ENCODE data around the gene RPGRIP1L. TPM values are rescaled to one million over a fixed set of nuclear protein-coding genes. Genes with fewer than 3 reads are reported as not detected.

Gene RPGRIP1L
- total RNA-seq, 6 experiments from 2014 or later: 16.3 to 19.1 (median 18.4) TPM

GRCh38 chr16:53643474-53643873, 60.2 kb downstream of the RPGRIP1L start:
- no peak for DNase-seq
- peaks cover 26% of the 10 kb centered on the region for H3K36me3 Mint-ChIP-seq (ENCODE audit: low read depth)
- no peaks in the 10 kb centered on the region for H3K4me1 Mint-ChIP-seq (ENCODE audit: low read depth)
- H3K27me3 Mint-ChIP-seq (ENCODE audit: insufficient read depth): no peaks in the 10 kb centered on the region
- H3K4me3 Mint-ChIP-seq: no peak overlapping the region
- H3K27ac Mint-ChIP-seq: no peak overlapping the region
- H3K9me3 Mint-ChIP-seq: no peaks in the 10 kb centered on the region
- TF ChIP-seq, protein P1, sequence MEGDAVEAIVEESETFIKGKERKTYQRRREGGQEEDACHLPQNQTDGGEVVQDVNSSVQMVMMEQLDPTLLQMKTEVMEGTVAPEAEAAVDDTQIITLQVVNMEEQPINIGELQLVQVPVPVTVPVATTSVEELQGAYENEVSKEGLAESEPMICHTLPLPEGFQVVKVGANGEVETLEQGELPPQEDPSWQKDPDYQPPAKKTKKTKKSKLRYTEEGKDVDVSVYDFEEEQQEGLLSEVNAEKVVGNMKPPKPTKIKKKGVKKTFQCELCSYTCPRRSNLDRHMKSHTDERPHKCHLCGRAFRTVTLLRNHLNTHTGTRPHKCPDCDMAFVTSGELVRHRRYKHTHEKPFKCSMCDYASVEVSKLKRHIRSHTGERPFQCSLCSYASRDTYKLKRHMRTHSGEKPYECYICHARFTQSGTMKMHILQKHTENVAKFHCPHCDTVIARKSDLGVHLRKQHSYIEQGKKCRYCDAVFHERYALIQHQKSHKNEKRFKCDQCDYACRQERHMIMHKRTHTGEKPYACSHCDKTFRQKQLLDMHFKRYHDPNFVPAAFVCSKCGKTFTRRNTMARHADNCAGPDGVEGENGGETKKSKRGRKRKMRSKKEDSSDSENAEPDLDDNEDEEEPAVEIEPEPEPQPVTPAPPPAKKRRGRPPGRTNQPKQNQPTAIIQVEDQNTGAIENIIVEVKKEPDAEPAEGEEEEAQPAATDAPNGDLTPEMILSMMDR (IDR thresholded peaks at IDR 0.05): no peak

DNA sequence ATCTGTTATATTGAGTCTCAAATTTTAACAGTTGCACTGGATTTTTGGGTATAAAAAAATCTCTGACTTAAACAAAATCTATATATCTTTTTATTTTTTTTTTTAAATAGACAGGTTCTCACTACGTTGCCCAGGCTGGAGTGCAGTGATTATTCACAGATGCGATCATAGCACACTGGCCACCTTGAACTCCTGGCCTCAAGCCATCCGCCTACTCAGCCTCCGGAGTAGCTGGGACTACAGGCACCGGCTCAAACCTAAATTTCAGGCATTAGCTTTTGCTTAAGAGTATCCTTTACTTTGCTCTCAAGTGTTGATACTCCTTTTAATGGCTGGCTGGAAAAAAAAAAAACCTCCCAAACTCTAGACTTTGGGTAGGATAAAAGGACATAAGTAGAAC, 61.6 kb downstream of the RPGRIP1L start:
- H3K36me3 Mint-ChIP-seq (ENCODE audit: low read depth): peaks cover 30% of the 10 kb centered on the region
- H3K27ac Mint-ChIP-seq: no peak overlapping the region
- H3K4me1 Mint-ChIP-seq (ENCODE audit: low read depth): no peaks in the 10 kb centered on the region
- DNase-seq: no peak
- H3K27me3 Mint-ChIP-seq (ENCODE audit: insufficient read depth): no peaks in the 10 kb centered on the region
- H3K9me3 Mint-ChIP-seq: no peaks in the 10 kb centered on the region
- no peak overlapping the region for H3K4me3 Mint-ChIP-seq
- TF ChIP-seq, protein P1 (IDR thresholded peaks at IDR 0.05): no peak

GRCh38 chr16:53636978-53637377, 66.7 kb downstream of the RPGRIP1L start:
- H3K27ac Mint-ChIP-seq: no peak overlapping the region
- DNase-seq: no peak
- H3K27me3 Mint-ChIP-seq (ENCODE audit: insufficient read depth): no peaks in the 10 kb centered on the region; the same call in 1 of the 2 replicates
- no peaks in the 10 kb centered on the region for H3K9me3 Mint-ChIP-seq
- H3K4me3 Mint-ChIP-seq: no peak overlapping the region
- TF ChIP-seq, protein P1 (IDR thresholded peaks at IDR 0.05): no peak
- H3K36me3 Mint-ChIP-seq (ENCODE audit: low read depth): 0 out of 2 replicates have a peak, but pooled peaks cover 11% of the 10 kb centered on the region
- H3K4me1 Mint-ChIP-seq (ENCODE audit: low read depth): no peaks in the 10 kb centered on the region

GRCh38 chr16:53632526-53632925, 71.1 kb downstream of the RPGRIP1L start:
- Mint-ChIP-seq H3K9me3 (no peaks in the 10 kb centered on the region), H3K27me3 (ENCODE audit: insufficient read depth) (no peaks in the 10 kb centered on the region; the same call in 1 of the 2 replicates), H3K27ac (no peak overlapping the region), H3K4me3 (no peak overlapping the region), H3K4me1 (ENCODE audit: low read depth) (no peaks in the 10 kb centered on the region), H3K36me3 (ENCODE audit: low read depth) (0 out of 2 replicates have a peak, but pooled peaks cover 11% of the 10 kb centered on the region)
- DNase-seq: no peak
- TF ChIP-seq, protein P1 (IDR thresholded peaks at IDR 0.05): no peak

DNA sequence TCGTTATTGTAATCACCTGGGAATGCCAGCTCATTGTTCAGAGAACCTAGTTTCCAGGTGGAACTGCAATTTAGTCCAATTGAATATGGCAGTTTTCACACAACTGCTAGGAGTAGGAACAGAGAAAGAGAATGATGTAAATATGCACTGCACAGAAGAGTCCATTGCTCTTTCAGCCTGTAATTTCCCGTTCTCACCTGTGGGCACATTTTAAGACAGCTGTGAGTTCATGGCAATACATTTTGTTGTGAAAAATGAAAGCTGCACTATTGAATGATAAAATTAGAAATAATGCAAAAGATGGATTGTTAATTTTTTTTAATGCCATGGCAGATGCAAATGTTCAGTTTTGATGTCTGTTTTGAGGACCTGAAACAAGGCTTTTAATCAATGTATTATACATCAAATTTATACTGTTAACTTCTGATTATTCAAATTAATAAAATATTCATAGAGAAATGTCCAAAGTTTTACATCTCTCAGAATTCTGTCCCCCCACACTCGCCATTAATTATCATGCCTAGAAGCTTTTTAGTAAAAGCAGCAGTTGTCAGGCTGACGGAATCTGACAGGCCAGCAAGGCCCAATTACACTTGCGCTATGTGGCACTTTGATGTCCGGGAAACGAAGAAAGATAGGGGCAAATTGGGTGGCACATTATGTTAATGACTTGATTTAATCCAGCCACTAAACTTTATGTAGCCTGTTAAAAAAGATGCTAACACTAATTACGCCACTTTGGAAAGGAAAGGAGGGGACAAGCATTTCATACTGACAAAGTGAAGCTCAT, 72.2 kb downstream of the RPGRIP1L start:
- DNase-seq: no peak
- TF ChIP-seq, protein P1 (IDR thresholded peaks at IDR 0.05): no peak
- no peak overlapping the region for H3K4me3 Mint-ChIP-seq
- no peak overlapping the region for H3K27ac Mint-ChIP-seq
- no peaks in the 10 kb centered on the region for H3K27me3 Mint-ChIP-seq (ENCODE audit: insufficient read depth)
- peaks cover 5% of the 10 kb centered on the region; the same call in 1 of the 2 replicates for H3K36me3 Mint-ChIP-seq (ENCODE audit: low read depth)
- H3K4me1 Mint-ChIP-seq (ENCODE audit: low read depth): no peaks in the 10 kb centered on the region
- H3K9me3 Mint-ChIP-seq: no peaks in the 10 kb centered on the region

Measured in HFFc6 (cell line).